GM23338 (cell line): ENCODE results near the gene WWC1.

Experiments
- CREB1 ChIP-seq: fragments of 250-450 bp; sonication (Bioruptor Pico); IDR thresholded peaks from 2 replicates; pipeline ENCODE4 v1.5.0; 2020; ENCODE audit warnings: low read depth, mild to moderate bottlenecking, moderate library complexity
- CTCF ChIP-seq, 2 experiments: fragments of 200-600 bp in 1 of 2; sonication (generic) in 1 of 2; conservative IDR thresholded peaks; 2 replicates each; pipeline versions ENCODE4 v1.5.1 to v1.6.1; 2016 to 2017; ENCODE audit warnings: antibody characterized with exemption in 2 of 2, low read depth in 2 of 2, mild to moderate bottlenecking in 2 of 2, moderate library complexity in 1 of 2
- EZH2 ChIP-seq: fragments of 200-600 bp; sonication (generic); IDR thresholded peaks from one replicate; pipeline ENCODE4 v1.8.0; 2017; ENCODE audit warnings: antibody characterized with exemption, mild to moderate bottlenecking, low read depth; ENCODE audit not compliant: unreplicated experiment
- POLR2AphosphoS5 ChIP-seq: IDR thresholded peaks from 2 replicates; pipeline ENCODE4 v1.6.1; 2016; ENCODE audit warnings: antibody characterized with exemption, low read depth
- REST ChIP-seq: IDR thresholded peaks from one replicate; pipeline ENCODE4 v1.6.1; 2018; ENCODE audit warnings: antibody characterized with exemption; ENCODE audit not compliant: unreplicated experiment
- ZNF114 ChIP-seq: fragments of 250-450 bp; sonication (Bioruptor Pico); IDR thresholded peaks from 2 replicates; pipeline ENCODE4 v1.5.0; 2020; ENCODE audit warnings: mild to moderate bottlenecking, moderate library complexity

DNA sequence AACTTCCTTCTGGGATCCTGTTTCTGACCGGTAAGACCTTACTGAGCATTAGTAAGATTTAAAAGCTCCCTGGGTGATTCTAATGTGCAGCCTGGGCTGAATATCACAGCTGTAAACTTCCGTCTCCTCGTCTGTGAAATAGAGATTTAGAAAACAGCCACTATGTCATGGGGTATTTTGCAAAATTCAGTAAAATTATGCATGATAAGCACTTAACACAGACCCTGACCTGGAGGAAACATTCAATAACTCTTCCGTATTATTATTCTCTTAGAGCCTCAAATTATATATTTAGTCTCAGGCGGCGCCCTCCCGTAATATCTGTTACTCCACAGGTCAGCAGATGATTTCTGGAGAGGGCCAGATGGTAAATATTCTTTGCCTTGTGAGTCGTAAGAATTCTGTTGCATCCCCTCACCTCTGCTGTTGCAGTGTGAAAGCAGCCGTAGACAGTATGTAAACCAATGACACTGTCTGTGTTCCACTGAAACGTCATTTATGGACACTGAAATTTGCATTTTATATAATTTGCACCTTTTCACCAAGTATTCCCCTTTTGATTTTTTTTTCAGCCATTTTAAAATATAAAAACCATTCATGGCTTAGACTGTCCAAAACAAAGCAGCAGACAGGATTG, 155.7 kb downstream of the WWC1 start:
- no peak for TF ChIP-seq CTCF (conservative IDR thresholded peaks at IDR 0.05; ENCODE audit: low read depth in 2 of 2)
- TF ChIP-seq CREB1 (CRISPR knock-in tag): no peak
- TF ChIP-seq POLR2AphosphoS5: no peak
- no peak for TF ChIP-seq REST
- TF ChIP-seq ZNF114: no peak
- no peak for TF ChIP-seq EZH2
